ENCODE measurements around the gene KDM2A. TPM values are rescaled to one million over a fixed set of nuclear protein-coding genes. Genes with fewer than 3 reads are reported as not detected.
"Not testable (repeated sequence)": the region's sequence is repeated elsewhere in the genome, so short reads cannot be mapped to it uniquely, and the experiment has no call there.

KDM2A gene
- total RNA-seq, 1 donor from 2014 or later = 84.7 TPM

DNA sequence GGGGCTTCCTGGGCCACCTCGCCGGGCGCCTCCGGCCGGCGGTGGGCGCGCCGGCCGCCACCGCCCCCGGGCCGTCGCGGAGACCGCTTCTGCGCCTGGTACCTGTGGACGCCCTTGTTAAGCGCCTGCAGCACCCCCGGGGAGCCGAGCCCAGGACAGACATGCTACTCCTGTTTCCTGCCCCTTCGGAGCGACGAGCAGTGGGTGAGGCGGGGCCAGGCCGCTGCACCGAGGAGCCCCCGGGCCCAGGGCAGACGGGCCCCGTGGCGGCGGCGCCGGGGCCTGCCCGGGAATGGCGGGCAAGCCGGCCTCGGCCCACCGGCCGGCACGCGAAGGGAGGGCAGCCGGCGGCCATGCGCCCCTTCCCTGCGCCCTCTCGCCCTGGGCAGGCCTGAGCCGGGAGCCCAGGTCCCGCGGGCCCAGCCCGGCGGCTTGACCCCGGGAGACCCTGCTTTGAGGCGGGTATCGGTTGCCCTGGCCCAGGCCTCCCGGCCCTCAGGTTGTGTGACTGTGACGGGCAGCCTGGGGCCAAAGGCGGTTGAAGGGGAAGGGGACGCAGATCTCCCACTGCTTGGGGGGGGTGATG is 789 bp upstream of the KDM2A start:
- DNase-seq = peak; percentile 40

DNA sequence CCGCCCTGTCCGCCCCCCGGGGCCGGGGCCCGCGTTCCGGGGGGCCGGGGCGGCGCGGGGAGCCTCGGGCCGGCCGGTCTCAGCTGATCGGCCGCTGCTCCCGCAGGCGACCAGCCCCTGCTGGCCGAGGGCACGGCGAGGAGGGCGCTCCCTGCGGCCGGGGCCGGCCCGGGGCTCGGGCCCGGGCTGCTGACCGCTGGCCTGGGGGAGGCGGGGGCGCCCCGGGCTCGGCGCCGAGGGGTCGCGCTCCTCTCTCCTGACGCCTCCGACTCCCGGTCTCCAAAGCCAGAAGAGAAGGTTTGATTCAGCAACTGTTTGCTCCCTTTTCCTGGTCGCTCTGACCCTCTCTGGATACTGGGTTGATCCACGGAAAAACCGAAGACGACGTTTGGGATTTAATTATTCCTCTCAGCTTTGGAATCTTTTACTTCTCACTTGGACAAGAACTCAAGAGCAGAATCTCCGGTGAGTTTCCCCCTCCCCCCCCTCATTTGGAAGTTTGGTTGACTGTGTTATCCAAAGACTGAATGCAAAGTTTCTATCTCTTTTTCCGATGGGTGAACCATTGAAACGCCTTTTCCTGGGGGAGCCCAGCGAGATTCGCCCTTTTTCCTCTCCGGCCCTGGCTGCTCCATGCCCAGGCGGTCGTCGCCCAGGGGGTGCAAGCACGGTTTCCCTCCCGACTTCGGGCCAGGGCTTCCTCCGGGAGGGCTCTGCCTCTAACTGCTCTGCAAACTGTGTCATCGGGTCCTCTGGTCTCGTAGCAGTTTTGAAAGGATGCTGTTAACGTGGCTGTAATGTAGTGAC is 725 bp downstream of the KDM2A start:
- DNase-seq = peak; percentile 45

DNA sequence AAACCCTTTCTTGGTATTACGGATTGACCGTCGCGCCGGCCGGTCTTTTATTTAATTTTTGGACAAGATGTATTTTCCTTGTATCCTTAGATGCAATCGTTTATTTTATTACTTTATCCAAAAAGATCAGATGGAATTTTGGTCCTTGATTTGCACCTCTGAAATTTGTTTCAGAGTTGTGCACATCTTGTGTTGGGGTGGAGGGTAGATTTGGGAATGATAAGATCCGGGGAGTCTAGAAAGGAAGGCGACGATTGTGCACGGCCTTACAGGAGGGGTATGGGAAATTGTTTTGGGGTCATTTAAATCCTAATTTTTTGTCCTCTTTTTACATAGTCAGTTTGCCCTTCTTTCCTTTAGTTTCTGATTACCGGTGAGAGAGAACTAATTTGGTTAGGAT is 1.4 kb downstream of the KDM2A start:
- peak; percentile 21 for DNase-seq

DNA sequence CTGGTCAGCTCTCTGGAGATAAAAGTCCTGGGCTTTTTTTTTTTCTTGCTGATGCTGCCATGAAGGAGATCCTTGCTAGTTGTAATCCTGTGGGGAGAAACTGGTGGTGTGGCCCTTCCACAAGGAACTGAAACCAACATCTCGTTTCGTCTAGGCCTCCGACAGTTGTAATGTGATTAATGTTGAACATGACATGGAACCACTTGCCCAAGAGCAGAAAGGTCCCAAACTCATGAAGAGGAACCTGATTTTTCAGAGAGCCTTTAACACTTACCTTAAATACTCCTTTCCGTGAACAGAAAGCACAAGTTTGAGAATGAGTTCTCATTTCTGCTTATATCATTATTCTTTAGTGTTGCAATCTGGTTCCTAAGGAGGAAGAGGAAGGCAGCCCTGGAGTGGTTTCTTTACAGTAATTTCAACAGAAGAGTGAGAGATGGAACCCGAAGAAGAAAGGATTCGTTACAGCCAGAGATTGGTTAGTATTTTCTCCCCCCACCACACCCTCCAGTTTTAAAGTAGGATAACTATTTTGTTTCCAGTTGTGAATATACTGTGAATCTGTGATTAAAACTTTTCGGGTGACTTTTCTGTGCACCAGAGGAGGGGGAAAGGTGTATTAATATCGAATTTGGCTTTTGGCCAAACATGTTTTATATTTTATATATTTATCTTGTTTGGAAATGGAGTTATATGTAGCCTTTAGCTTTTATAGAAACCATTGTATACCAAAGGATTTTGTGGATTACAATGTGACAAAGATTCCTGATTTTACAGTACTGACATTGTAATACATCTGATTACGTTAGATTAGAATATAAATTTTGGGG is 2.0 kb downstream of the KDM2A start:
- peak; percentile 38 for DNase-seq

DNA sequence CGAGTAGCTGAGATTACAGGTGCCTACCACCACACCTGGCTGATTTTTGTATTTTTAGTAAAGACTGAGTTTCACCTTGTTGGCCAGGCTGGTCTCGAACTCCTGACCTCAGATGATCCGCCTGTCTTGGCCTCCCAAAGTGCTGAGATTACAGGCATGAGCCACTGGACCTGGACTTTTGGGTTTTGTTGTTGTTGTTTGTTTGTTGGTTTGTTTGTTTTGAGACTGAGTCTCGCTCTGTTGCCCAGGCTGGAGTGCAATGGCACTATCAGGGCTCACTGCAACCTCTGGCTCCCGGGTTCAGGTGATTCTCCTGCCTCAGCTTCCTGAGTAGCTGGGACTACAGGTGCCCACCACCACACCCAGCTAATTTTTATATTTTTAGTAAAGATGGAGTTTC is 4.7 kb downstream of the KDM2A start:
- DNase-seq = not testable (repeated sequence)

DNA sequence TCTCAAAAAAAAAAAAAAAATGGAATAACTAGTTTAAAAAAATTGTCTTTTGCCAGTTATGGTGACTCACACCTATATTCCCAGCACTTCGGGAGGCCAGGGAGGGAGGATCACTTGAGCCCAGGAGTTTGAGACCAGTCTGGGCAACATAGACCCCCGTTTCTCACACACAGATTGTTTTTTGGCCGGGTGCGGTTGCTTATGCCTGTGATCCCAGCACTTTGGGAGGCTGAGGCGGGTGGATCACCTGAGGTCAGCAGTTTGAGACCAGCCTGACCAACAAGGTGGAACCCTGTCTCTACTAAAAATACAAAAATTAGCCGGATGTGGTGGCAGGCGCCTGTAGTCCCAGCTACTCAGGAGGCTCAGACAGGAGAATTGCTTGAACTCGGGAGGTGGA is 7.2 kb downstream of the KDM2A start:
- not testable (repeated sequence) for DNase-seq

DNA sequence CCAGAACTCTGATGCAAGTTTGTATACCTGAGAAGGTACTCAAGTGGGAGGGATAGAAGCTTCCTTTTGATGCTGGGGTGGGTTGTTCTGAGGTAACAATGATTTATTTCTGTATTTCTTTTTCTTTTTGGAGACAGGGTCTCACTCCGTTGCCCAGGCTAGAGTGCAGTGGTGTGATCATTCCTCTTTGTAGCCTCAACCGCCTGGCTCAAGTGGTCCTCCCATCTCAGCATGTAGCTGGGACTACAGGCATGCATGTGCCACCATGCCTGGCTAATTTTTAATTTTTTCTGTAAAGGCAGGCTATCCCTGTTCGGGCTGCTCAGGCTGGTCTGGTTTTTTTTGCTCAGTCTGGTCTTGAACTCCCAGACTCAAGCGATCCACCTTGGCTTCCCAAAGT is 7.9 kb downstream of the KDM2A start:
- DNase-seq = no peak

DNA sequence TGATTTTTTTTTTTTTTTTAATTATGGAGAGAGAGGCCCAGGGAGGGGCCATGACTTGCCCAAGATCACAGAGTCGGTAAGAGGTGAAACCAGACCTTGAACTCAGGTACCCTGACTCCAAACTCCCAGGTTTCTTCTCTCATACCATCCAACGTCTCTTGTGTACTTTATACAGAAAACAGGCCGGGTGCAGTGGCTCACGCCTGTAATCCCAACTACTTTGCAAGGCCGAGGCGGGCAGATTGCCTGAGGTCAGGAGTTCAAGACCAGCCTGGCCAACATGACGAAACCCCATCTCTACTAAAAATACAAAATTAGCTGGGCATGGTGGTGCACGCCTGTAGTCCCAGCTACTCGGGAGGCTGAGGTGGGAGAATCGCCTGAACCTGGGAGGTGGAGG is 11.8 kb downstream of the KDM2A start:
- DNase-seq = not testable (repeated sequence)

DNA sequence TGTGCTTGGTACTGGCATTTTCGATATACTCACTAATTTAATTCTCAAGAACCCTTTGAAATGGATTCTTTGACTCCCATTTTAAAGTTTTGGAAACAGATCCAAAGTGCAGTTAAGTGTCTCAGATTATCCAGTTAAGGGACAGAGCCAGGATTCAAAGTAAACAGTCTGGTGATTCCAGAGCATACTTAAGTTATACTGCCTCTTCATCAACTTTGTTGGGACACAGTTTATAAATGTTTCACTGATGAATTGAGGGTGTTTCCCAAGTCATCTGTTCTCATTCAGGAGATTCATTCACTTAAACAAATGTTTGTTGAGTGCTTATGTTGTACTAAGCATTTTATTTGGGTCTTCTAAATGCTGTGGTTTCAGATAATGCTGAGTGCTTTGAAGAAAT is 17.1 kb downstream of the KDM2A start:
- DNase-seq = no peak

DNA sequence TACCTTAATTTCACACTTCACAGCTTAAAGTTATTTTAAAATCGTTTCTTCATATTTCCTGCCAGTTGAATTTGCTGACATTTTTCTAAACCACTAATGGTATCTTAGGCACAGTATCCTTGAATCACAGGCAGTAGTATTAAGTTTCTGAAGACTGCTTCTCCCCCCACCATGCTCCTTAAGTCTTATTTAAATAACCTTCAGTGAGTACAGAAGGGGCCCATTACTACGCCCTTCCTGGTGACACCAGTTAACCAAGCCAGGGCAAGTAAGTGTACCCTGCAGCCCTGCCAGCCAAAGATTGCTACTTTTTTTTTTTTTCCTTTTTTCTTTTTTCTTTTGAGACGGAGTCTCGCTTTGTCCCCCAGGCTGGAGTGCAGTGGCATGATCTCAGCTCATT is 19.9 kb downstream of the KDM2A start:
- no peak for DNase-seq

DNA sequence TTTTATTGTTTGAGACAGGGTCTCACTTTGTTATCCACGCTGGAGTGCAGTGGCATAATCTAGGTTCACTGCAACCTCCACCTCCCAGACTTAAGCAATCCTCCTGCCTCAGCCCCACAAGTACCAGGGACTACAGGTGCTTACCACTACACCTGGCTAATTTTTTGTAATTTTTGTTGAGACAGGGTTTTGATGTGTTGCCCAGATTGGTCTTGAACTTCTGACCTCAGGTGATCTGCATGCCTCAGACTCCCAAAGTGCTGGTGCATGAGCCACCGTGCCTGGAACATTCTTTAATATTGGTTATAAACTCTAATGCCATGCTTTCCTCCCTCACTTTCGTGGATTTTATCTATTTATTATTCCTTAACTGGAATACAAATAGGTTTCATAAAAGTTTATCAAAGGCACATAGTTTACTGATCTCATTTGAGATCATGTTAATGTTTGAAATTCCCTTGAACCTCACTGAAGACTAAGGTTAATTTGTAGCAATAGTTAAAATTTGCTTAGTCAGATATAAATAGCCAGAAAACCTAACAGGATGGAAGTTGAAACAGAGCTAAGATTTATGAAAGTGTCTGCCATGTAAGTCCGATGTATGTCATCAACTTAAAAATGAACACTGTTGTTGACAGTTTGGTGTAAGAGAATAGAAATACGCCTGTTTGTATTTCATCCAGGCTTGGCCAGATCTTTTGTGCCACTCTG is 27.6 kb downstream of the KDM2A start:
- no peak for DNase-seq

DNA sequence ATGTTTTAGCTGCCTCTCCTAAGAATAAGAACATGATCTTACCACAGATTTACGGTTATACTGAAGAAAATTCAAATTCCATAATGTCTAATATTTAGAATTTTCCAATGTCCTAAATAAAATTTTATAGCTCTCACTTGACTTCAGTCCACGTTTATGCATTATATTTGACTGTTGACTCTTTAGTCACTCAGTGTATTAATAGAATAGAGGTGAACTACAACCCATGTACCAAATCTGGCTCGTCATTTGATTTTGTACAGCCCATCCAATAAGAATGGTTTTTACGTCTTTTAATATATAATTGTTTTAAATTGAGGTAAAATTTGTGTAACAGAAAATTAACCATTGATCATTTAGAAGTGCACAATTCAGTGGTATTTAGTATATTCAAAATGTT is 34.9 kb downstream of the KDM2A start:
- no peak for DNase-seq

DNA sequence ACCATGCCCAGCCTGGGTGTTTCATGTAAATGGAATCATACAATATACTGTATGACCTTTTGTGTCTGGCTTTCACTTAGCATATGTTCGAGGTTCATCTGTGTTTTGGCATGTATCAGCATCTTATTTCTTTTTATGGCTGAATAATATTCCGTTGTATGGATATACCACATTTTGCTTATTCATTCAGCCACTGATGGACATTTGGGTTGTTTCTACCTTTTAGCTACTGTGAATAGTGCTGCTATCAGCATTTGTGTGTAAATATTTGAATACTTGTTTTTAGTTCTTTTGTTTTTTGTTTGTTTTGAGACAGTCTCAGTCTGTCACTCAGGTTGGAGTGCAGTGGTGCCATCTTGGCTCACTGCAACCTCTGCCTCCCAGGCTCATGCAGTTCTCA is 35.7 kb downstream of the KDM2A start:
- no peak for DNase-seq

DNA sequence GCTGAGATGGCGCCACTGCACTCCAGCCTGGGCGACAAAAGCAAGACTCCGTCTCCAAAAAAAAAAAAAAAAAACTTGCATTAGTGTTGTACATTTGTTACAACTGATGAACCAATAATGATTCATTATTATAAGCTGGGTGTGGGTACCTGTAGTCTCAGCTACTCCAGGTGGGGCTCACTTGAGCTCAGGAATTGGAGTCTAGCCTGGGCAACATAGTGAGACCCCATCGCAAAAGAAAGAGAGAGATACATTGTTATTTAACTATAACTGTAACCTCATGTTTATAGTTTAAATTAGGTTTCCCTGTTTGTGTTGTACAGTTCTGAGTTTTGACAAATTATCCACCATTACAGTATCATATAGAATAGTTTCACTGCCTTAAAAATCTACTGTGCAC is 38.6 kb downstream of the KDM2A start:
- no peak for DNase-seq

DNA sequence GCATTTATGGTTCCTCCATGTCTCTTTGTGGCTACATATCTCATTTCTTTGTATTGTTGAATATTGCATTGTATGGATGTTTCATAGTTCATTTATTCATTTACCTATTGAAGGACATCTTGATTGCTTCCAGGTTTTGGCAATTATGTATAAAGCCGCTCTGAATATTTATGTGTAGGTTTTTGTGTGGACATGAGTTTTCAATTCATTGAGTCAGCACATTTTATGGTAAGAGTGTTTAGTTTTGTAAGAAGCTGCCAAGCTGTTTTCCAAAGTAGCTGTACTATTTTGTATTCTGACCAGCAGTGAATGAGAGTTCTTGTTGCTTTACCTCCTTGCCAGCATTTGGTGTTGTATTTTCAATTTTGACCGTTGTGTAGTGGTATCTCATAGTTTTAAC is 39.2 kb downstream of the KDM2A start:
- DNase-seq = peak; percentile 53

DNA sequence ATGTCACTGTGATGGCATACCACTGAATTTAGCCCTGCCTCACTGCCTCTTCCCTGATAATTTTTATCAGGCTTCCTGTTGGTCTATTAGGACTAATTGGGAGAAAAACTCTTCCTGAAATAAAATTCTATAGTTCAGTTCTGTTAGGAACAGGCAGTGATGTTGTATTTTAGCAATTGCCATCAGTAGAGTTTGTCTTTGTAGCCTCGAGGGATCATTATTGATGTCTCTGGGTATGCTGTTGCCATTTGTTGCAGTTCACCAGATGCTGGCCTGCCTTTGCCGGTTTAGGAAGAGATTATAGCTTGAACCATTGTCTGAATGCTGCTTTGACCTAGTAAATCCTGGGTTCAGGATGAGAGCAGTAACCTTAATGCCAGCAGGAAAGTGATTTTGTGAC is 41.0 kb downstream of the KDM2A start:
- no peak for DNase-seq

DNA sequence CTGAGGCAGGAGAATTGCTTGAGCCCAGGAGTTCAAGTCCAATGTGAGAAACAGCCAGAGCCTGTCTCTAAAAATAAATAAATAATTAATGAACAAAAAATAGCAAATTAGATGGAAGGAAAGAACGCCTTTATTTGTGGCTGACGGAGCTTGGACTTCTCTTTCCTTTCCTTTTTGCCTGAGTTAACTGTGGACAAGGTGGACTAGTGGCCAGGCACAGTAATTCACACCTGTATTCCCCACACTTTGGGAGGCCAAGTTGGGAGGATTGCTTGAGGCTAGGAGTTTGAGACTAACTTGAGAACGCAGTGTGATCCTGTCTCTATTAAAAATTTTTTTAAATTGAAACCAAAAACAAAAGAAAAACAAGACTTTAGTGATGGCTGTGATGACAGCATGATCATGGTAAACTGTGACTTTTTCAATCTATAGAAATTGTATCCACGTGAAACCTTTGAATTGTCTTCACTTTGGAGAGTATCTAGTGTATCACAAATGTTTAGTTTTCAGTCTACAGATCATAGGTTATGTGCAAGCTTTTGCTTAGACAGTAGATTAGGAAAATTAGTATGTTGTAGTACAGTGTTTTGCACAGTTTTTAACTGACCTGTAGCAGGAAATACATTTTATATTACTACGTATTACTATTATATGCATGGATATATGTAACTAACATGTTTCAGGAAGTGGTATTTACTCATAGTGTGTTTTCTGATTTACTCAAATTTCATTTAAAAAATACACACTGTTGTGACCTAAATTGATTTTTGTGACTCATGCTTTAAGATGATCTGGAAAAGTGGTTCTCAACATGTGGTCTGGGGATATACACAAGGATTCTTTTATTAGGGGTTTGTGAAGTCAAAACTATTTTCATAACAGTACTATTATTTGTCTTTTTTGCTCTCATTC is 42.1 kb downstream of the KDM2A start:
- no peak for DNase-seq

DNA sequence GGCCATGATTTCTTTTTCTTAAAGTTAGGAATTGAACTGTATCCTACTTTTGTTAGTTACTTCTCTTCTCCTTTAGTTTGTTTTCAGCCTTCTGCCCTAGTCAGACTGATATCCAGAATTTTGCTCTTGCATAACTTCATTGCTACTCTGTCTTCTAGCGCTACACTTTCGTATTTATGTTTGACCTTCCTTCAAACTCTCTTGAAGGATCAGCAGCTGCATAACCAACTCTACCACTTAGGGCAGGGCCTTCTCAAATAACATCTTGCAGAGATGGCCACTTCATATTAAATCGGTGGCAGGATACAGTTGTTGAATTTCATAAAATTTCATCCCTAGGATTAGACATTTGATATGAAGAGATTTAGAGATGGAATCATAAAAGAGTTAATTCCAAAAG is 43.9 kb downstream of the KDM2A start:
- DNase-seq = peak; percentile 16

DNA sequence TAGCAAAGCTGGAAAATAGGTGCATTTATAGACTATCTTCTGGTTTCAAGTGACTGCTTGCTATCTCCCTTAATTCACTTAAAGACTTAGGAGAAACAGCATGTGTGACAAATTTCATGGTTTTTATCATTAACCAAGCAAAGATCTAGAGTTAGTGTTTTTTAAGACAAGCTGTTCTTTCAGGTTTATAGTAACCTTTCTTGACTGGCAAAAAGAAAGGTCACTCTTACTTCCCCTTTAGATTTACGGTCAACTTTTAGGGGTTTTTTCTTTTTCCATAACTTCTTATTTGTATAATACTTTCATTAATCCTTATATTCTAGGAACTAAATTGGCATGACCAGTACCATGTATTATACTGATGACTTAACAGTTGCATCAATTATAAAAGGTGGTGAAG is 46.6 kb downstream of the KDM2A start:
- DNase-seq = no peak

DNA sequence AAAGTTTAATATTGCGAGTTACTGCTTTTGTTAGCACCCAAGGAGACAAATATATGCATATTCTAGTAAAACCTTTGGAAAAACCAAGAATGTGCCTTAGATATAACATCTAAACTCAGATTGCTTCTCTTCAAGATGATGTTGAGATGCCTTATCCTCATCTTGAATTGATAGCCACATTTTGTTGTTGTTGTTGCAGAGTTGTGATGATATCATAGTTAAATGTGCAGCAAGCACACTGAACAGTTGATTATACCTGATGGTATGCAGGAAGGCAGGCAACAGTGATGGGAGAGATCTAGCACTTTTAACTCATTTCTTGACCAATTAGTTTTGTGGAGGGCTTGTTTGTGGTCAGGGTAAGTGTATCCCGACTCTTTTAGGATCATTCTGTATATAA is 48.0 kb downstream of the KDM2A start:
- DNase-seq = no peak

DNA sequence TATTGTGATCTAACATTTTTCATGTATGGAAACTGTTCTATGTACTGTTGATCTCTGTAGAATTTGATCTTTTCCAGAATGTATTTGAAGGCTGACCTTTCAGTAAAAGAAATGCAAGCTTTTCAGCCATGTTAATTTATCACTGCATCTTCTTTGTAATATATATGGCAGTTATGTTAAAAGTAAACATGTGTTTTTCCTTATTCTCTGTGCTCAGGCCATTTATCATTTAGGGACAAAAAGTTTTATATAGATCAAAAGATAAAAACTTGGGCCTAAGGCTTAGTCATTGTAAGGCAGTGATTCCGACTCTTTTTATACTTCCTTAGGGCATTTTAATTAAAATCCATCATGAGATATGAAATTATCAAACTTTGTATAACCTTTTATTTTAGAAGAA is 48.7 kb downstream of the KDM2A start:
- no peak for DNase-seq

DNA sequence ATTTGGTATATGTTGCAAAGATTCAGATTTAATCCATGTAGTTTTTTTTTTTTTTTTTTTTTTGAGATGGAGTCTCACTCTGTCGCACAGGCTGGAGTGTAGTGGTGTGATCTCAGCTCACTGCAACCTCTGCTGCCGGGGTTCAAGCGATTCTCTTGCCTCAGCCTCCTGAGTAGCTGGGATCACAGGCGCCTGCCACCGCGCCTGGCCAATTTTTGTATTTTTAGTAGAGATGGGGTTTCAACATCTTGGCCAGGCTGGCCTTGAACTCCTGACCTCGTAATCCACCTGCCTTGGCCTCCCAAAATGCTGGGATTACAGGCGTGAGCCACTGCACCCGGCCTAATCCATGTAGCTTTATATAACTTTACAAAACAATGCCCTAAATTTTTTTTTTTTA is 49.8 kb downstream of the KDM2A start:
- not testable (repeated sequence) for DNase-seq

All from tongue (tissue), 2 donors.